ENCODE measurements around the gene PROC. TPM values are rescaled to one million over a fixed set of nuclear protein-coding genes. Genes with fewer than 3 reads are reported as not detected.

The PROC gene
- total RNA-seq, 1 experiment from 2014 or later = not detected

- no peaks in the 10 kb centered on the region for H3K9me2 ChIP-seq (ENCODE audit: insufficient read depth)
- ATAC-seq = no peak
- peak overlapping the region; percentile 73 for H2AFZ ChIP-seq (ENCODE audit: low read depth, low read length, poor library complexity, severe bottlenecking)
- no peak for DNase-seq (ENCODE audit: low read depth, low spot score)
- ChIA-PET CTCF (interaction anchor here (1.5 to 4.0 kb wide), 2 partner anchors 63 to 219 kb away, joined by 4 to 22 read pairs; no protein-coding TSS in a partner anchor), POLR2A (no interaction called here), RAD21 (ENCODE audit: low non-redundant PET in 1 of 2, low total read pairs in 2 of 2, uncharacterized antibody in 2 of 2, unreplicated experiment in 2 of 2) (interaction anchor here in 1 of 2 experiments (1.5 kb wide), 1 partner anchor 219 kb away, joined by 4 read pairs; no protein-coding TSS in a partner anchor)
- H3K36me3 ChIP-seq (ENCODE audit: control insufficient read depth in 1 of 2, insufficient read depth in 2 of 2, low read length in 2 of 2) = no peaks in the 10 kb centered on the region
- H4K20me1 ChIP-seq (ENCODE audit: insufficient read depth) = no peaks in the 10 kb centered on the region
- 0 out of 2 replicates have a peak overlapping the region, but pooled peaks have one; percentile 21 for H3K9ac ChIP-seq (ENCODE audit: low read length)
- no TSS peak for BruUV-seq (replicated peaks)
- H3K27me3 ChIP-seq (ENCODE audit: insufficient read depth, low read length) = no peaks in the 10 kb centered on the region; the same call in 1 of the 2 replicates
- H3K9me3 ChIP-seq (ENCODE audit: control insufficient read depth in 1 of 2, insufficient read depth in 1 of 2, low read depth in 1 of 2, low read length in 2 of 2) = no peaks in the 10 kb centered on the region
- H3K4me2 ChIP-seq (ENCODE audit: low read length) = peak overlapping the region; percentile 91
- no peaks in the 10 kb centered on the region for H3K79me2 ChIP-seq (ENCODE audit: insufficient read depth, low read length)
- H3K4me1 ChIP-seq (ENCODE audit: control insufficient read depth in 1 of 2, insufficient read depth in 2 of 2, low read length in 2 of 2) = peaks cover 9 to 24% of the 10 kb centered on the region in 2 experiments
- peak overlapping the region; percentile 34 to 53 for H3K4me3 ChIP-seq (replicated peaks in 1 of 2; ENCODE audit: low read depth in 1 of 2, low read length in 2 of 2)
- TF ChIP-seq REST (IDR thresholded peaks at IDR 0.05; ENCODE audit: low read depth) (no peak), SIN3A (IDR thresholded peaks at IDR 0.05; ENCODE audit: low read depth) (no peak), POLR2A (IDR thresholded peaks at IDR 0.05; ENCODE audit: borderline replicate concordance, extremely low read depth, insufficient read depth, insufficient read length) (no peak), JUND (IDR thresholded peaks at IDR 0.05) (no peak), SP1 (IDR thresholded peaks at IDR 0.05; ENCODE audit: low read depth) (no peak), FOSL1 (IDR thresholded peaks at IDR 0.05; ENCODE audit: low read depth) (no peak), YY1 (IDR thresholded peaks at IDR 0.05; ENCODE audit: extremely low read depth, insufficient replicate concordance, low read depth, low read length) (no peak), EZH2 (IDR thresholded peaks at IDR 0.05) (no peak), EGR1 (IDR thresholded peaks at IDR 0.05; ENCODE audit: low read depth) (no peak), MAX (IDR thresholded peaks at IDR 0.05) (no peak), ELF1 (IDR thresholded peaks at IDR 0.05; ENCODE audit: borderline replicate concordance, low read depth) (no peak), SRF (IDR thresholded peaks at IDR 0.05; ENCODE audit: low read depth) (no peak), CEBPB (IDR thresholded peaks at IDR 0.05; ENCODE audit: low read depth) (no peak), CBX3 (IDR thresholded peaks at IDR 0.05; ENCODE audit: low read depth) (no peak), ZBTB33 (IDR thresholded peaks at IDR 0.05; ENCODE audit: extremely low read depth, insufficient replicate concordance, low read length) (no peak)
- TF ChIP-seq, protein P1, sequence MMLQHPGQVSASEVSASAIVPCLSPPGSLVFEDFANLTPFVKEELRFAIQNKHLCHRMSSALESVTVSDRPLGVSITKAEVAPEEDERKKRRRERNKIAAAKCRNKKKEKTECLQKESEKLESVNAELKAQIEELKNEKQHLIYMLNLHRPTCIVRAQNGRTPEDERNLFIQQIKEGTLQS (IDR thresholded peaks at IDR 0.05) = no peak
- TF ChIP-seq, protein P2, sequence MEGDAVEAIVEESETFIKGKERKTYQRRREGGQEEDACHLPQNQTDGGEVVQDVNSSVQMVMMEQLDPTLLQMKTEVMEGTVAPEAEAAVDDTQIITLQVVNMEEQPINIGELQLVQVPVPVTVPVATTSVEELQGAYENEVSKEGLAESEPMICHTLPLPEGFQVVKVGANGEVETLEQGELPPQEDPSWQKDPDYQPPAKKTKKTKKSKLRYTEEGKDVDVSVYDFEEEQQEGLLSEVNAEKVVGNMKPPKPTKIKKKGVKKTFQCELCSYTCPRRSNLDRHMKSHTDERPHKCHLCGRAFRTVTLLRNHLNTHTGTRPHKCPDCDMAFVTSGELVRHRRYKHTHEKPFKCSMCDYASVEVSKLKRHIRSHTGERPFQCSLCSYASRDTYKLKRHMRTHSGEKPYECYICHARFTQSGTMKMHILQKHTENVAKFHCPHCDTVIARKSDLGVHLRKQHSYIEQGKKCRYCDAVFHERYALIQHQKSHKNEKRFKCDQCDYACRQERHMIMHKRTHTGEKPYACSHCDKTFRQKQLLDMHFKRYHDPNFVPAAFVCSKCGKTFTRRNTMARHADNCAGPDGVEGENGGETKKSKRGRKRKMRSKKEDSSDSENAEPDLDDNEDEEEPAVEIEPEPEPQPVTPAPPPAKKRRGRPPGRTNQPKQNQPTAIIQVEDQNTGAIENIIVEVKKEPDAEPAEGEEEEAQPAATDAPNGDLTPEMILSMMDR (IDR thresholded peaks at IDR 0.05 in 2 of 3, conservative IDR thresholded peaks at IDR 0.05 in 1 of 3; ENCODE audit: borderline replicate concordance in 1 of 3, insufficient read depth in 1 of 3, low read depth in 2 of 3, low read length in 2 of 3) = no peak
- intact Hi-C loops (cut with micrococcal nuclease) = loop anchor here (1.0 kb wide), 1 partner anchor 219 kb away; no protein-coding TSS in a partner anchor
- H3K27ac ChIP-seq (ENCODE audit: low read depth, low read length) = no peak overlapping the region
These were observed 1.7 kb upstream of the PROC start for GRCh38 chr2:127416506-127417001.

Measured in HCT116 (cell line).